GM21423 (cell line): ENCODE measurements around the gene SFXN1.

Experiments
- ATAC-seq: cut with Tn5 transposase; IDR thresholded peaks from one replicate; pipeline ENCODE4 v1.9.1; 2021; ENCODE audit warnings: mild to moderate bottlenecking, moderate library complexity; ENCODE audit not compliant: unreplicated experiment

SFXN1 gene

GRCh38 chr5:175464942-175465233 is 13.5 kb upstream of the SFXN1 start:
- ATAC-seq = no peak

- no peak for ATAC-seq
These were observed 13.1 kb upstream of the SFXN1 start for GRCh38 chr5:175465282-175465681.

- no peak for ATAC-seq
These were observed 11.6 kb upstream of the SFXN1 start for GRCh38 chr5:175466700-175467318.

- no peak for ATAC-seq
These were observed 10.2 kb upstream of the SFXN1 start for GRCh38 chr5:175467983-175468690.

- ATAC-seq = no peak
These were observed 9.5 kb upstream of the SFXN1 start for GRCh38 chr5:175468892-175469291.

GRCh38 chr5:175469916-175470315 is 8.4 kb upstream of the SFXN1 start:
- ATAC-seq = no peak

- no peak for ATAC-seq
These were observed 7.6 kb upstream of the SFXN1 start for GRCh38 chr5:175470781-175471180.

- no peak for ATAC-seq
These were observed 7.2 kb upstream of the SFXN1 start for GRCh38 chr5:175471196-175471595.

GRCh38 chr5:175471628-175472027 is 6.7 kb upstream of the SFXN1 start:
- no peak for ATAC-seq

- no peak for ATAC-seq
These were observed 6.0 kb upstream of the SFXN1 start for GRCh38 chr5:175472378-175472777.

- ATAC-seq = no peak
These were observed 3.1 kb upstream of the SFXN1 start for GRCh38 chr5:175475248-175475647.

GRCh38 chr5:175477440-175477839 is 920 bp upstream of the SFXN1 start:
- ATAC-seq = no peak

- ATAC-seq = no peak
These were observed 364 bp upstream of the SFXN1 start for GRCh38 chr5:175478008-175478383.

- peak; percentile 10 for ATAC-seq
These were observed 943 bp downstream of the SFXN1 start for GRCh38 chr5:175479125-175479881.

- ATAC-seq = no peak
These were observed 5.0 kb downstream of the SFXN1 start for GRCh38 chr5:175483337-175483736.

- no peak for ATAC-seq
These were observed 6.0 kb downstream of the SFXN1 start for GRCh38 chr5:175484322-175484721.

GRCh38 chr5:175484829-175485228 is 6.5 kb downstream of the SFXN1 start:
- ATAC-seq = no peak

- no peak for ATAC-seq
These were observed 7.3 kb downstream of the SFXN1 start for GRCh38 chr5:175485631-175486030.

- ATAC-seq = no peak
These were observed 9.3 kb downstream of the SFXN1 start for GRCh38 chr5:175487514-175488222.

- ATAC-seq = no peak
These were observed 11.5 kb downstream of the SFXN1 start for GRCh38 chr5:175489693-175490443.

GRCh38 chr5:175491223-175491622 is 12.9 kb downstream of the SFXN1 start:
- no peak for ATAC-seq
